Stimulated activated naive CD4-positive, alpha-beta T cell (primary cell): ENCODE measurements around the gene CCDC70.

Source experiments
- DNase-seq, 6 experiments: peaks; one replicate each; lab custom pipeline; 2025; lab: John Stamatoyannopoulos, UW

Gene CCDC70

DNA sequence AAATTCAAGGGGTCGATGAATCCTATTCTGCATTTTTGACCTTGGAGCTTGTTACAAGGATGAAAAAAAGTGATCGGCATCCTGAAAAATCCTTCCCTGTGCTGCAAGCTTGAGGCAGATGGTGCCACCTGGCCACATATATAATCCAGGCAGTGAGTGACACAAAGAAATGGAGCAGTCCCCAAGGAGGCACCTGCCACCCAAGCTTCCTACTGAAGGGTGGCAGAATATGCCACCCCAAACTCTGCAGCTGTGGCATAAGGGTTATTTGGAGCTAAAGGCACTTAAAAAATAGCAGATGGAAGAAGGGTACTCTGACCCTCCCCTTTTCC lies 32.2 kb upstream of the CCDC70 start:
- no peak for DNase-seq

DNA sequence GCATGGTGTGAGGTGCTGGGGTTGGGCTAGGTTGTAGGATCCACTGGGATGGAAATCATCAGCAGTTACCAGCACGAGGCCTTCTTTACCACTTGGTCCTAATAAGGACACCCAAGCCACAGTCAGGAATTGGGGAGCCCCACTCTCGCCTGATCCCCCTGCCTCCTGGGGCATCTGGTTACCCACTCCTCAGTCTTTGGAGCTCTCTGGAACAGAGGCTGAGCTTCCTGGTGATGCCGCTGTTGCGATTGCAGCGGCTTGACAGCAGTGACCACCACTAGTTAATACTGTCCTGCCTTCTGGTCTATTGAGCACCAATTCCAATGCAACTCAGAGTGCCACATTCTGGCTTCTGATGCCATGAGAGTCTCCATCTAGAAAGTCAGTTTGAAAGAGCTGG lies 30.2 kb upstream of the CCDC70 start:
- DNase-seq: no peak

DNA sequence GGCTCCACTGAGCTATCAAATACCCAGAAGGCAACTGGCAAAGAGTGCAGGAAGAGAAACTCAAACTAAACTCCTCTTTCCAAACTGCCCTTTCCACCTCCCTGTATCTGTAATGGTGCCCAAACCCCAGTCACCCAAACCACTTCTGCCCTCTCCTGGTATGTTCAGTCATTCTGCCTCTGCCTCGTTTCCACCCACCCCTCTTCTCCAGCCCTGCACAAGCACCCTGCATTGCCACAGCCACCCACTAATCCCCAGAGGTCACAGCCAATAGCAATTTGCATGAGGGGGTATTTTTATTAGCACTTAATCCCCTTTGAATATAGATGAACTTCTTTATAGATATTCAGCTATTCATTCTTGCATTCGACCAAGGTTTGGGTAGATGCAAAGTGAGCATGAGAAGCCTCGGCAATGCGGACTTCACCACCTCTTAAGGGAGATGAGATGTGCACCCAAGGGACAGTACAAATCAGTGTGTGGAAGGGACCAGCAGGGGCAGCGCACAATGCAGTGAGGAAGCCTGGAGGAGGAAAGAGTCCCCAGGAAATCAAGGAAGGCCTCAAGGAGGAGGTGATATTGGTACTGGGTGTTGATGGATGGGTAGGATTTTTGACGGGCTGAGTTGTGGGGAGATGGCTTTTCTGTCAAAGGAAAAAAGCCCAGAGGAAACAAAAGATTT lies 29.2 kb upstream of the CCDC70 start:
- DNase-seq: peak; percentile 32 to 77 (median 60)

DNA sequence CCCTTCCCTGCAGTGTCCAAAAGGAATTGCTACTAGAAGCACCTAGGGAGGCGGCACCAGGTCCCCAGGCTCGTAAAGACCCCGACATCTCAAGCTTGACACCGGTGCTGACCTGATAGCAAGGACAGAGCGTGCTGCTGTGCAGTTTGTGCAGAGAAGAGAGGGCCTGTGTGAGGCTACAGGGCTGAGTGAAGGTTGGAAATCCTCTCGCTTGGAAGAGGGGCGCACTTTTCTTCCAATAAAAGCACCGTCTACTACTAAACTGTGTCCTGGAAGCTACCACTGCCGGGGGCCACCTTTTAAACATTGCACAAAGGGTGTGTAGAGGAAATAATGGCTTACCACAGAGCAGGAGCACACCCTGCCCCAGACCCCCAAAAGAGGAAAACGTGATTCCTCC lies 27.8 kb upstream of the CCDC70 start:
- no peak for DNase-seq

DNA sequence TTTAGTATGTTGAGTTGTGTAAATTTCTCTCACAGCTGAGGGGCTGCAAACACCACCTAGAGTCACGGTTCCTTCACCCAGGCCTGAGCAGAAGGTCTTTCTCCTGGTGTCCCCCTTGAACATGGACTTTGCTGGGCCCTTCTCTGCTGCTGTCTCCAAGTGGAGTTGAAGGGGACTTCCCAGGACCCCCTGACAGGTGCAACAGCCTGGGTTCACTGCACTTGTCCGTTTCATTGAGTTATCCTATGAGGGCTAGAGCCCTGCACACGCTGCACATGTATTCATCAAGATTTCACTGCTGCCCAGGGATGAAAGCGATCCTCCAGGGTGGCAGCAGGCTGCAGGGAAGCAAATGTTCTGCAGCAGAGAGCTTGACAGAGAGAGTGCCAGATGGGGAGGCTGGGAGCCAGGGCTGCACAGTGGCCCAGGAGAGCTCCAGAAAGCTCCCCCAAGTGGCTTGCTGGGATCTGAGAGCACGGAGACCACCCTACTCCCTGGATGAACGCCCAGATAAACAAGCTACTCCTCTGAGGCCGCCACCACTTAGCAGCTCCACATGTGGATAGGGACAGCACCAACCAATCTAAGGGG lies 27.1 kb upstream of the CCDC70 start:
- DNase-seq: no peak

DNA sequence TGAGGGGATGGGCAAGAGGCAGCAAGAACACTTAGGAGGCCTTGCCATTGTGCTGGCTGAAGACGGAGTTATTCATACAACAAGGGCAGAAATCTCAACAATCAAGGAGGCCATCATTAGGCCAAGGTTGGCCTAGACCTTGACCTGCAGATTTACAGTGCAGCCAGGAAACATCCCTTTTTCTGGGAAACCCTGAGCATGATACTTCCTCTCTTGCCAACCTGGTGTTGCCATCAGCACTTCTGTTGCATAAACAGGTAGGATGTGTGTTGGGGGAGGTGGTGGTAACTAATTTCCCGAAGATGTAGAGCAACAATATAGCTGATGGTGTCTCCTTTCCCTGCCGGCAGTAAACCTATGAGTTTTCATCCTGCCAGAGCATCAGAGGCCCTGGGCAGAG lies 24.8 kb upstream of the CCDC70 start:
- no peak for DNase-seq

DNA sequence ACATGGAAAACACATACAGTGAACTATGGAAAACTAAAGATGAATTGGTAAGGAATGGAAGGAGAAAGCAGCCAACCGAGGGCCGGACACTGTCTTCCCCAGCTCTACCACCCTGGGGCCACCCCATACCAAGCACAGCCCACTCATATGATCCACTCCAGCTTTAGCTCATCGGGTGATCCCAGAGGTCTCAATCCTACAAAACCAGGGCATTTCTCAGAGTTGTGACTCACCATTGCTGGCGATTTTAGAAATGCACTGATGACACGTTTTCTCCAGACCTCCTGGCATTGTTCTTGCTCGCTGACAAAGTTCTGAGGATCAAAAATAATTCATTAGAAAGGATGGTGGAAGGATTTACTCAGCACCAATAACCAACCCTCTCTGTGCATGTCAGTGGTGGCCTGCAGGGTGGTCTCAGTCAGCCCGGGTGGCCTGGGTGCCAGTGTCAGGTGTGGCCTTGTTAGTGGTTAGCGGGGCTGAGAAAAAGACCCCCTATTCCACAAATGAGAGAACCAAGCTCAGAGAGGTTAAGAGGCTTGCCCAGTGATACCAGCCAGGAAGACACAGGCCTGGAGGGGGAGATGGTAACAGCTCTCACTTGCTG lies 23.4 kb upstream of the CCDC70 start:
- no peak for DNase-seq

DNA sequence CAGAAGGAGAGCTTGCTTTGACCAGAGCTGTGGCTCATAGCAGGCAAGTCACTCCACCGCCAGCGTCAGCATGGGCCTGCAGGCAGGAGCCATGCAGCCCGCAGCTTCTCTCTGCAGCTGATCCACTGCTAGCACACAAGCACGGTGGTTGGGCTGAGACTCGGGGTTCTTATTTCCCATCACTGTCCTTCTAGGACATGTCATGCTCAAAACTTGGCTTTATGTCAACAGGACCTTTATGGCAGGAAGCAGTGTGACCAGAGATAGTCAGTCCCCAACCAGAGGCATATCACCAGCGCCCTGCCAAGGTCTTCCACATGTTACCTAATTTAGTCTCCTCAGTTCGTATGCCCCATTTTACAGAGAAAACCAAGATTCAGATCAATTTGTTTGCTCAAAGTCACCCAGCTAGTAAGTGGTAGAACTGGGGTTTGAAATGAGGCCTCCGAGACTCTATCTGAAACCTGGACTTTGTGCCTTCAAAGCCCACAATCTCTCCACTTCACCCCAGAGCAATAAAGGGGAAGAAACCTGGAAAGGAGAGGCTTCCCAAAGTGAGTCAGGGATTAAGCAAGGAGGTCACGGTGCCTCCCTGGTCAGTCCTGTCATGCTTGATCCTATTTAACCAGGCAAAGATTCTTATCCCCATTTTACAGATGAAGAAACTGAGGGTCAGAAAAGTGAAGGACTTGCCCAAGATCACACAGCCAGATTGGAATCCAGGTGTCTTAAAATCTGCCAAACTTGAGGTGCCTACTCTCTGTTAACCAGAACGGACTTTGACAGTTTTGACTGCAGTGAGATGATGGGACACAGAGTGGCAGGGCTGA lies 21.8 kb upstream of the CCDC70 start:
- no peak for DNase-seq

DNA sequence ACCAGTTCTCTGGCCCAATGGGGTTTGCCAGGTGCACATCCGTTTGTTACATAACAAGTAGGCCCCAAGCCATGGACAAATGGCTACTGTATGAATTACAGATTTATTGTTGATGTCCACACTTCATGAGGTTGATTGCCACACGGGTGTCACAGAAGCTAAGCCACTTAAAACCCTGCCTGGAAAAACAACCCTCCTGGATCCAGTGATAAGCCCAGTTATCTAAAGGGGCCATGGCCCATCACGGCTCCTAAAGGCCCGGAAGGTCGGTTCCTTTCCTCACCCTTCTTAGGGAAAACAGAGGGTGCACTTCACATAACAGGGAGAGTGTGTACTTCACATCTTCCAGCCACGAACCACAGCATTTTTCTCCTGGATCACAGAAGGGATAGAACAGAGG lies 20.9 kb upstream of the CCDC70 start:
- no peak for DNase-seq

DNA sequence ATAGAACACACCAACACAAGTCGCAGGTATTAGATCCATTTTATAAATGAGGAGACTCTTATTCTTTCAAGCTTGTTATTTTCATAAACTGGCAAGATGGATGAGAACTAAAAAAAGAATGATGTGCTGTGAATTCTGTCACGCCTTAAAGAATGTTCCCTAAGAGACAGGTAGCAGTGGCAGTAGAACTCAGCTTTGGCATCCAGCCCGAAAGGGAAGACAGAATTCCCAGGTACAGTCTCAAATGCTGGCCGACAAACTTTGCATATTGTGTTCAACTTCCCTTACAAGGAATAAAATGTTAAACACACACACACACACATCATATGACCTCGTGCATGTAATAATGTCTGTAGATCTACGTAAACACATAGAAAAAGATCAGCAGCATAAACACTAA lies 20.0 kb upstream of the CCDC70 start:
- no peak for DNase-seq

DNA sequence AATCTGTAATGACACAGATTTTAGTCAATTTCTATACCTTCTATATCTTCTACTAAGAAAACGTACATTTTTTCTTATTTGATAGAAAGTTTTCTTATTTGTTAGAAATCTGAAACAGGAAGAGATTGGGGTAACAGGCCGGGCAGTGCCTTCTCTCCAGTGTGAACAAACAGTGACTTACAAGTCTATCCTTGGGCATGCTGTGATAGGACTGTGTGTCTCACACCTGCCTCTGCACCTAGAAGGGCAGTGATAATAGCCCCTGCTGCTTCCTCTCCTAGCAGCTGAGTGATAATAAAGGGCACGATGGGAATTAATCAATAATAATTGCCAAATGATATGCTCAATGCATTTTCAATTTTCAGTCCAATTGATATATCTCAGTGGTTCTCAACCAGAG lies 18.2 kb upstream of the CCDC70 start:
- no peak for DNase-seq

DNA sequence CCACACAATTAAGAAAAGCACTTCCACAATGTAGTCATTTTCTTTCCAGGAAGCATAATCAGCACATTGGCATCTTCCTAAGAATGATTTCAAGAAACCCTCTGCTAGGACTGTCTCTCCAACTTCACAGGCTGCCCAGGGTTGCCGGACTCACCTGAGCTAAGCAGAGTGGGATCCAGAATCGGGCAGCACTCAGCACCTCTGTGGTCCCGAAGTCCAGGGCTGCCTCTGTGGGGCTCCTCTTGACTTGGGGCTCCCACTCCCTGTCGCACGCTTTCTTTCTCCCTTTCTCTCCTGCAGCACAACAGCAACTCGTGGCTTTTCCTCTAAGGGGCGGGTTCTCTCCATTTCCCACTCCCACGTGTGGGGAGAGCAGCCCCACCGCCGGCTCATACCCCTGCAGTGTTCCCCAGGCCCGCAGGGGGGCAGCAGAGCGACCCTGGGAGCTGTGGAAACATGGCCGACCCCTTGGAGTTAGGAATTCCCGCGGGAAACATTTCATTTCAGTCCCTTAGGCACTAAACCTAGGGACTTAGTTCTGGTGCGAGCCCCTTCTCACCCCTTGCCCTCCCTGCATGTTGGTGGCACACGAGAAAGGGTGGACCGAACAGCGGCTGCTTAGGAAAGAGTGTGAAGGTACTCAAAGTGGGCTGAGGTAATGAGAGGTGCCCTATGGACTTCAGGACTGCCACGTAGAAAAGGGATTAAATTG lies 16.8 kb upstream of the CCDC70 start, which contains the start of gene TMEM272:
Gene TMEM272 (minus strand): TSS at position 316 of the 712 bp plus-strand sequence. CDS start 6,647 bp downstream, outside the sequence.
- peak in 5 of 6 experiments; percentile 13 to 51 (median 48) for DNase-seq

DNA sequence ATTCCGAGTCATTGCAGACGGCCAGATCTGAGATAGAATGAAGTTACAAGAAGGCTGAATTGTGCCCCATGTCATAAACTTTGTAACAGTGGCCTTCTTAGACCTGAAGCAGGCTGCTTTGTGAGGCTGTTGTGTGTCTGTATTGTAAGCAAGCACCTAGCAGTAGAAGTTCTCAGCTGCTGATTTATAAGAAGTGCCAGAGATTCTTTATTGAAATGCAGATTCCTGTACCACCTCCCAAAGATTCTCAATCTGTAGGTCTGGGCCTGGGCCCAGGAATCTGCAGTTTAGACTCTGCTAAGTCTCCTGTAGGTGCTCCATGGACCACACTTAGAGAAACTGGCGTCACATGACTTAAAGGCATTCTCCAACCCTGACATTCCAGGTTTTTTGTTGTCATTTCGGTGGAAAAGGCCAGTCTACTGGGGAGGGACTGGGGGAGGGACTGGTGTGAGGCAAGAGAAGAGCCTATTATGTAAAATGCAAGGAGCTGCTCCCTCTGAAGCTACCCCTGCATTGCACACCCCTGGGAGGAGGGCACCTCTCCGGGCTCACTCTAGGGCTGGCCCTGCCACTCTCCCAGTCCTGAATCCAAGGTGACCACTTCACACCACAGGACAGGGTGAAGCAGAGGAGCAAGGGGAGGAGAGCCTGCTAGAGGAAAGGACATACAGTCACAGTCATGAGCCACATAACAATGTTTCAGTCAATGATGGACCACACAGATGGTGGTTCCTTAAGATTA lies 16.0 kb upstream of the CCDC70 start:
- DNase-seq: no peak

DNA sequence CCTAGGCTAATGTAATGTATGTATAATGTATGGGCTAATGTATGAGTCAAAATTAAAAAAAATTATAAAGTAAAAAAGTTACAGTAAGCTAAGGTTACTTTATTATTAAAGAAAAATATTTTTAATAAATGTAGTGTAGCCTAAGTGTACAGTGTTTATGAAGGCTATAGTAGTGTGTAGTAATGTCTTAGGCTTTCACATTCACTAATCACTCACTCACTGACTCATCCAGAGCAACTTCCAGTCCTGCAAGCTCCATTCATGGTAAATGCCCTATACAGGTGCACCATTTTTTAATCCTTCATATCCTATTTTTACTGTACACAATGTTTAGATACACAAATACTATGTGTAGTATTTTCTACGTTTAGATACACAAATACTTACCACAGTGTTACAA lies 15.0 kb upstream of the CCDC70 start:
- DNase-seq: no peak

DNA sequence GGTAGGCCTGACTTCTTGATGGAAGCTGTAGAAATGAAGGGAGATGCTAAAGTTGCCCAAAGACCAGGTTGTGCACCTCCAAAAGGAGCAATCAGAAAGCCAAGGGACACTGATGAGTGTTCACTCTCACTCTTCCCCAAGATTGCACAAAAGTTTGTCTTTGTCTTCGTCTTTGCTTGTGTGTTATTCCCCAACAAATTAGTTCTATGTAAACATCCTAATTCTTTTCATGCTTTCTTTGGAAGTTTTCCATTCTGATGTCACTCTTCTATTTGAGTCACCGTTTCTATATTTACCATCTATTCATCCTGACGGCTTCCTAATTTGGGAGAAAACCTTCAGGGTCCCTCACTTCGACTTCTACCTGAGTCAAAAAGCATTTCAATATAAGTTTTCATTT lies 13.1 kb upstream of the CCDC70 start:
- no peak for DNase-seq

DNA sequence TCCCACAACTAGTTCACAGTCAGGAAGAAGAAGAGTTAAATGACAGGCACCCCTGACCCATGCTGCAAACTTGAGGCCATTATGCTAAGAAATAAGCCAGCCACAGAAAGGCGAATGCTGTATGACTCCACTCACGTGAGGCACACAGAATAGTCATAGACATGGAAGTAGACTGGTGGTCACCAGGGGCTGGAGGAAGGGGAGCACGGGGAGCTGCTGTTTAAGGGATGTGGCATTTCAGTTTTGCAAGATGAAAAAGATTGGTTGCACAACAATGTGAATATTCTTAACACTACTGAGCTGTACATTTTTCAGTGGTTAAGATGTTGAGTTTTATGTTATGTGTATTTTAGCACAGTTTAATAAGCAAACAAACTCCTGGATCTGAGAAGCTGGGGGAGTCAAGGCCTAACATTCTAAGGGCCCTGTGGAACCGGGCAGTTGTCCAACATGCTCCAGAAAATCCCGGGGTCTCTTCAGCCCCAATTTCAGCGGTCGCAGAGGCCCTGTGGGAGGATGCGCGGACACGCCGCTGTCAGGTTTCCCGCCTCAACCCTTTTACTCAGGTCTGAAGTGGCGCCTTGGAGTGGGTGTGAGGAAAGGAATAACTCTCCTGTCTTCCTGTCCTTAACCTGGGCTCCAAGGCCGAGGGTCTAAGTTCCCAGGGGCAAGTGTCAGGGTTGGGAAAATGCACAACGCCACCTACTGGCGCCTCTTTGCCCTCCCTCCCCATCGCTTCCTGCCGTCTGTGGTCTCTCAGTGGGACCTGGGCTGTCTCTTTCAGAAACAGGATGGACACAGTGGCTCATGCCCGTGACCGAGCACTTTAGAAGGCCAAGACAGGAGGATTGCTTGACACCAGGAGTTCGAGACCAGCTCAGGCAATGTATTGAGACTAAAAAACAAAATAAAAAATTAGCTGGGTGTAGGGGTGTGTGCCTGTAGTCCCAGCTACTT lies 12.3 kb upstream of the CCDC70 start:
- peak in 1 of 6 experiments; percentile 7 for DNase-seq

DNA sequence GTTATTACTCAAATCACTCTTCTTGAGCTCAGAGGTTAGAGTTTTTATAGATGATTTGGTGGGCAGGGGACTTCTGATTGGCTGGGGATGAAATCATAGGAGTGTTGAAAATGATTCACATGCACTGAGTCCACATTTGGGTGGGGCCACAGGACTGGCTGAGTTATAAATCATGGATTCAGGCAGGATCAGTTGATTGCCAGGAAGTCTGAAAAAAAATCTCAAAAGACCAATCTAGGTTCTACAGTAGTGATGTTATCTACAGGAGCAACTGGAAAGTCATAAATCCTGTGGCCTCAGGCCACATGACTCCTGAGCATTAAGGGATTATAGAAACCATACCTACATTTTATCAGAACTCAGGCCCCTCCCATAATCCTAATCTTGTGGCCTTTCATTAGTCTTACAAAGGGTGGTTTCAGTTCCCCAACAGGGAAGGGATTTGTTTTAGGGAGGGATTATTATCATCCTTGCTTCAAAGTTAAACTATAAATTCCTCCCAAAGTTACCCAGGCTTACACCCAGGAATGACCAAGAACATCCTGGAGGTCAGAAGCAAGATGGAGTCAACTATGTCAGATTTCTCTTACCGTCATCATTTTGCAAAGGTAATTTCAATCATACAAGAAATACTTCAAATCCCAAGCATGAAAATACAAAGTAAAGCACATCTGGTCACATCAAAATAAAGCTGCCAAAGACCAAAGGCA lies 5.6 kb upstream of the CCDC70 start:
- DNase-seq: no peak

DNA sequence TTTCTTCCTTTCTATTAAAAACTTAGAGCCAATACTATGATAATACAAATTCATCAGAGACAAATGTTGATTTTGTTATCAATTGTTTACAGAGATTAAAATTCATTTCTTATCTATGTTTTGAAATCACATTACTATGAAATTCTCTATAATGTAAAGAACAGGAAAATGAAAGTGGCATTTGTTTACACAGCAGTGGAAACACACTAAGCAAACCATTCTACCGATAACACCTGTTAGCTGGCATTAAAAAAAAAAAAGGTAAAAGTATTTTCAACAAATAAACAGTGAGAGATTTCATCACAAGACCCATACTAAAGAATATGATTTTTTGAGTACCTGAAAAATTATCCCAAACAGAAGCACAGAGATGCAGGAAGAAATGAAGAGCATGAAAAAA lies 4.8 kb upstream of the CCDC70 start:
- no peak for DNase-seq

DNA sequence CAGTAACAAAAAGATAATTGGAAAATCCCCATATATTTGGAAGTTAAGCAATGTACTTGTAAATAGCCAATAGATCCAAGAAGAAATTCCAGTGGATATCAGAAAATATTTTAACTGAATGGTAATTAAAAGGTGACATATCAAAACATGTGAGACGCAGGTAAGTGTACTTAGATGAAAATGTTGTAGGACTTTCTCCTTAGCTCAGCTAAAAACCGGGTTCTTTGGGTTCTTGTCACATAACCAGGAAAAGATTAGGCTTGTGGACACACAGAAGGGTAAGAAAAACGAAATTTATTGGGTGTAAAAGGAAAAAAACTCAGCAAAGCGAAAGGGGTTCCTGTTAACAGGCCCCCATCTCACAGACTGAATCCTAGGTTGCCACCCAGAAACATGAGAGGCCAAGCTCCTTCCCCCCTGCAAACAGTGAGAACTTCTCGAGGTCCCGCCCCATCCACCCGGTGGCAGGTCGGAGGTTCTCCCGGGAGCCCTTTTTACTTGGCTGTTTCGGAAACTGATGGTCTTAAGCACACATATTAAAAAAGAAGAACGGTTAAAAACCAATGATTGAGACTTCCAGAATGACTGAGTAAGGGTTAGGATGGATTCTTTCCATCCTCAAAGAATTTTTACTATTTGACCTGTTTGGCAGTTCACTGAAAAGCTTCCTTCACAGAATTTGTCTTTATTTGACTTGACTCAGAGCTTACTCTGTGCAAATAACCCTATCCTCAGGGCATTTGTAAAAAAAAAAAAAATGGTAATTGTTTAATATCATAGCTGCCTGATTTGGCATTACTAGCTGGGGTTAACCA lies 3.1 kb upstream of the CCDC70 start:
- no peak for DNase-seq
